Activated T-helper 1 cell treated with Interleukin-2 at 50 U/mL for 16 hours (primary cell): Measurements from ENCODE around the gene GJA4.

Experiments
- DNase-seq: peaks from one replicate; pipeline ENCODE4 v3.0.0-alpha.2; 2020; ENCODE audit warnings: low read depth

The GJA4 gene

GRCh38 chr1:34839526-34840305 is 46.9 kb downstream of the GJA4 start:
- DNase-seq, result no peak

DNA sequence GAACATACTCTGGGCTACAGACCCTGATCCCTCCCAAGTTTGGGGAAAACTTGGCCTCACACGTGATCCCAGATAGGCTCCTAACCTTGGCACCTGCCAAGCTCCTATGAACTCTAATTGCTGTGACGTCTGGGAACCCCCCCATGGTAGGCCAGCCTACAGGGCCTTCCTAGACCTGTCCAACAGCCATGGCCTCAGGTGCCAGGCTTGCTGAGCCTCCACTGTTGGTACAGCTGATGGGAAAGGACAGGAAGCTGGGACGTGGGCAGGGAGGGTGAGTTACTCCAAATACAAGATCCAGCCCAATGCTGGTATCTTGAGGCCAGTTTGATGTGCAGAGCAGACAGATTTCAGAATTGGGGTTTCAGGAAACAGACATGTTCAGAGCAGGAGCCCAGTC is 47.6 kb downstream of the GJA4 start:
- no peak for DNase-seq

DNA sequence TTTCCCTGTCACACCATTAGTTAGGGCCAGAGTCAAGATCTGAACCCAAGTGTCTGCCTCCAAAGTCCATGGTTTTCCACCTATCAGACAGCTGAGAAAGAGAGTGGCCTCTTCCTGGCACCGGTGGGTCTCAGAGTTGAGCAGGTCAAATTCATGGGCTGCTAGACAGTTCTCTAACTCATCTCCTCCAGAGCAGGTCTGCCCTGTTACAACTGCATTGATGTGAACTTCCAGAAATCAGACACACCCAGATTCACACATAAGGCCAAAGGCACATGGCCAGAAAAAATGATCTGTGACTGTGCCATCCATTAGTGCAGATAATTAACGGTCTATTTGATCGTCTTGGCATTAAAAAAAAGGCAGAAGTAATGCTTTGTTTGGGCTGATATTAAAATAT is 49.3 kb downstream of the GJA4 start:
- no peak for DNase-seq

DNA sequence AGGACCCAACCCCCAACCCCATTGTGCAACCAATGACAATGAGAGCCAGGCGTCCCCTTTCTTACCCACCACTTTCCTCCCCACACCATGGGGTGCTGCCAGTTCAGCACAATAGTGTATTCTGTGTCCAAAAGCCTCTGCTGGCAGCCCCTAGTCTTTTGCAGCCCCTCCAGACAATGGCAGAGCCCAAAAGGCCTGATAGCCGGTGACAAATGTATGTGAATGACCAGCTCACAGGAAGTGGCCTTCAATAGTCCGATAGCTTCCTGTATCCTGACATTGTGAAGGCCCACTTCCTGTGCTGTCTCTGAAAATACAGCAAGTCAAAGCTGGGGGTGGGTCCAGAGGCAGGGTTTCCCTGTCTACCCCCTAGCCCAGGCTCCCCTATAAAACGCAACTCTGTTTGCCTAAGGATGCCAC is 50.2 kb downstream of the GJA4 start:
- DNase-seq, result no peak

GRCh38 chr1:34843392-34844251 is 50.8 kb downstream of the GJA4 start:
- DNase-seq, result no peak

DNA sequence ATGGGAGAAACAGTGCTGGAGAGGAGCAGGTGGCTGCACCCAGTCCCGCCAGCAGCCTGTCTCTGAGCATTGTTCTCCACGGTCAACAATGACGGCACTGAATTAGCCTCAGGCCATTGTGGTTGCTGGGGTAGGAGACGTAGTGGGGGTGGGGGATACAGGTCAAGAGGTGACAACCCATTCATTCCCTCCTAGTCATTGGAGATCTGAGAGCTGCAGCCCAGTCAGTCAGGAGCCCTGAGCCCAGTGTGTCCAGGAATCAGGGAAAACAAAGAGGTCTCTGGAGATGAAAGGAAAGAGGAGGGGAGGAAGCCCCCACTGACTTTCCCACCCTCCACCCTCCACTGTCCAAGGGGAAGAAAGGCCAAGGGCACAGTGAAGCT is 51.4 kb downstream of the GJA4 start:
- DNase-seq, result no peak
